ENCODE data around the gene GEMIN7. TPM values are rescaled to one million over a fixed set of nuclear protein-coding genes. Genes with fewer than 3 reads are reported as not detected.

GEMIN7 gene, protein sequence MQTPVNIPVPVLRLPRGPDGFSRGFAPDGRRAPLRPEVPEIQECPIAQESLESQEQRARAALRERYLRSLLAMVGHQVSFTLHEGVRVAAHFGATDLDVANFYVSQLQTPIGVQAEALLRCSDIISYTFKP
- 22.5 TPM for polyA plus RNA-seq (ENCODE audit: insufficient read length)
- long read RNA-seq, donor 1, transcript GEMIN7-202 (2 exons, 716 nt) = major isoform, 6 of 19 reads
- long read RNA-seq, donor 1, transcript GEMIN7-204 (3 exons, 576 nt) = minor isoform, 5 of 19 reads
- long read RNA-seq, donor 1, transcript GEMIN7-201 (3 exons, 1,657 nt) = minor isoform, 5 of 19 reads
- long read RNA-seq, donor 1, partial matches to known transcripts = 0 of 19 reads
- long read RNA-seq, donor 1, other reads (novel, unspliced or antisense) = 0 of 19 reads
- long read RNA-seq, donor 2, partial matches to known transcripts = 0 of 11 reads
- long read RNA-seq, donor 2, other reads (novel, unspliced or antisense) = 0 of 11 reads
- long read RNA-seq, donor 3, partial matches to known transcripts = 0 of 6 reads
- long read RNA-seq, donor 3, other reads (novel, unspliced or antisense) = 0 of 6 reads
- long read RNA-seq, donor 4, partial matches to known transcripts = 0 of 3 reads
- long read RNA-seq, donor 4, other reads (novel, unspliced or antisense) = 0 of 3 reads
- long read RNA-seq, donor 5, transcript GEMIN7-201 (3 exons, 1,657 nt) = major isoform, 6 of 18 reads
- long read RNA-seq, donor 5, transcript GEMIN7-203 (2 exons, 848 nt) = minor isoform, 5 of 18 reads
- long read RNA-seq, donor 5, partial matches to known transcripts = 0 of 18 reads
- long read RNA-seq, donor 5, other reads (novel, unspliced or antisense) = 0 of 18 reads
- long read RNA-seq, donor 6, transcript GEMIN7-203 (2 exons, 848 nt) = major isoform, 5 of 10 reads
- long read RNA-seq, donor 6, partial matches to known transcripts = 0 of 10 reads
- long read RNA-seq, donor 6, other reads (novel, unspliced or antisense) = 0 of 10 reads
- long read RNA-seq, donor 7, transcript GEMIN7-202 (2 exons, 716 nt) = major isoform, 5 of 12 reads
- long read RNA-seq, donor 7, partial matches to known transcripts = 0 of 12 reads
- long read RNA-seq, donor 7, other reads (novel, unspliced or antisense) = 0 of 12 reads
- long read RNA-seq, donor 8, partial matches to known transcripts = 0 of 4 reads
- long read RNA-seq, donor 8, other reads (novel, unspliced or antisense) = 0 of 4 reads

DNA sequence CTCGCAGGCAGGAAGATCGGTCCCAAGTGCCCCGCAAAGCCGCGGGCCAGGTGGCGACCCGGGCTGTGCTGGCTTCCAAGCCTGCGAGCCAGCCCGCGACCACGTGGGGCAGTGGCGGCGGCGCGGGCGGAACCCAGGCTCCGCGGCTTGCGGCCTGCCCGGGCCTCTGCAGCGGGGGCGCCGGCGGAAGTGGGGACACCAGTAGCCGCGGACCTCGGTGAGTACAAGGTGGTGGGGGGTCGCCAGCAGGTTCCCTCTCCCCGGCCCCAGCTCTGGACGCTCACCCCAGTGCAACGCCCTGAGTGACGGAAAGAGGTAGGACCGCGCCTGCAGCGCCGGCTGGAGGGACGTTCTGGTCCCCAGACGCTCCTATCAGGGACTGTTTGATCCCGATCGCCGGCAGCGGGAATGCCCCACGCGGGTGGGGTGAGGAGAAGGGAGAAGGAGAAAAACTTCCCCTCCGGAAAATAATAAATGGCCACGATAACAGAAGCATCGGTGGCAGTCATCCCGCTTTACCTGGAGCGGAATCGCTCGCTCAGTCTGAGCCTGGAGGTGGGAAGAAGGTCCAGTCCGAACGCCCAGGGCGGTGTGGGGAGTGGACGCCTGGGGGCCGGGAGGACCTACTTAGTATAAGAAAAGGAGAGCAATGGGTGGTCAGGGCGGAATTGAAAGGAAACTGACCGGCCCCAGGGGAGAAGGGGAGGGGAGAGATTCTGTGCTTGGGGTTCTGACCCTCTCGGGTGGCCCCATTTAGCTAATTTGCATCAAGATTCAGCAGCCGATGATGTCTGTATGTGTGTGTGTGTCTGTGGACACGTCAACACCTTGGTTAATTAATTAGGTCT is at the start of gene GEMIN7:
TSS of gene GEMIN7 (plus strand) at position 198 of the 848 bp plus-strand sequence. CDS start 10,855 bp downstream, outside the sequence.
- DNase-seq = peak; percentile 63

DNA sequence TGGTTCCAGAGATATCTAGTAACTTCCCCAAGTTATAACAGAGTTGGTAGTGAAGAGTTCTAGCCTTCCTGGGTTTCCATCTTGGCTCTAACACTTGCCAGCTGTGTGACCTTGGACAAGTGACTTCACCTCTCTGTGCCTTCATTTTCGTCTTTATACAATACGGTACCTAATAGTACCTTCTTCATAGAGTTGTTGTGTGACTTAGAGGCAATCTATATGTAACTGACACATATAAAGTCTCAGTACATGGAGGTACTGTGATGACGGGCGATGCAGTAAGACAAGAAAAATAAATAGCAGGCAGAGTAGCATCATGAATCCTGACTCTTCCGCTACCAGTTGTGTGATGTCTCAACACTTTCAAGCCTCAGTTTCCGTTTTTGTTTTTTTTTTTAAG is 48.2 kb upstream of the GEMIN7 start:
- no peak for DNase-seq

DNA sequence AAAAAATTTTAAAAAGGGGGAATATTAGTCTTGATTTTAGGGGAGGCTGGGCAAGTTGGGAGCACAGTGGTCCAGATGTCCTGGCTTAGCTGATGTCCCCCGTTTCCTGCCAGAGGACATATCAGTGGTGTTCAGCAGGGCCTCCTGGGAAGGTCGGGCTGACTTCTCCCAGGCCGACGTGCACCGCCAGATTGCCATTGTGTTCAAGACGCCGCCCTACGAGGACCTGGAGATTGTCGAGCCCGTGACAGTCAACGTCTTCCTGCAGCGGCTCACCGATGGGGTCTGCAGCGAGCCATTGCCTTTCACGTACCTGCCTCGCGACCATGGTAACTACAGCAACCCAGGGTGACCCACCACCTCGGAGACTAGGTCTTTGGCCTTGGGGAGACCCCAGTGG is 46.6 kb upstream of the GEMIN7 start:
- no peak for DNase-seq

DNA sequence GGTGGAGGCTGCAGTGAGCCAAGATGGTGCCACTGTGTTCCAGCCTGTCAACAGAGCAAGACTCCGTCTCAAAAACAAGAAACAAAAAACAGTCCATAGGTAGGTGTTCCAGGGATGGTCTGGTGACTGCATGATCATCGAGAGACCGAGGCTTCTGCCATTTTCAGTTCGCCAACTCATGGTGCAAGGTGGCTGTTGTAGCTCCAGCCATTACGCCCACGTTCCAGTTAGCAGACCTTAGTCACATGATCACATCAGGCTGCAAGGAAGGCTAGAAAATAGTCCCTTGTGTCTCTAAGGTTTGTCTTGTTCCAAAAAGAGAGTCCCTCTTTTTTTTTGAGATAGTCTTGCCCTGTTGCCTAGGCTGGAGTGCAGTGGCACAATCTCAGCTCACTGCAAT is 43.3 kb upstream of the GEMIN7 start:
- no peak for DNase-seq

DNA sequence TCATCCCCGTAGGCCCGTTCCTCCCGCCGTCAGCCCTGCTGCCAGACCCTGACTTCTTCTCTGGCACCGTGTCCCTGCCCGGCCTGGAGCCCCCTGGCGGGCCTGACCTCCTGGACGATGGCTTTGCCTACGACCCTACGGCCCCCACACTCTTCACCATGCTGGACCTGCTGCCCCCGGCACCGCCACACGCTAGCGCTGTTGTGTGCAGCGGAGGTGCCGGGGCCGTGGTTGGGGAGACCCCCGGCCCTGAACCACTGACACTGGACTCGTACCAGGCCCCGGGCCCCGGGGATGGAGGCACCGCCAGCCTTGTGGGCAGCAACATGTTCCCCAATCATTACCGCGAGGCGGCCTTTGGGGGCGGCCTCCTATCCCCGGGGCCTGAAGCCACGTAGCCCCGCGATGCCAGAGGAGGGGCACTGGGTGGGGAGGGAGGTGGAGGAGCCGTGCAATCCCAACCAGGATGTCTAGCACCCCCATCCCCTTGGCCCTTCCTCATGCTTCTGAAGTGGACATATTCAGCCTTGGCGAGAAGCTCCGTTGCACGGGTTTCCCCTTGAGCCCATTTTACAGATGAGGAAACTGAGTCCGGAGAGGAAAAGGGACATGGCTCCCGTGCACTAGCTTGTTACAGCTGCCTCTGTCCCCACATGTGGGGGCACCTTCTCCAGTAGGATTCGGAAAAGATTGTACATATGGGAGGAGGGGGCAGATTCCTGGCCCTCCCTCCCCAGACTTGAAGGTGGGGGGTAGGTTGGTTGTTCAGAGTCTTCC is 41.5 kb upstream of the GEMIN7 start:
- no peak for DNase-seq

DNA sequence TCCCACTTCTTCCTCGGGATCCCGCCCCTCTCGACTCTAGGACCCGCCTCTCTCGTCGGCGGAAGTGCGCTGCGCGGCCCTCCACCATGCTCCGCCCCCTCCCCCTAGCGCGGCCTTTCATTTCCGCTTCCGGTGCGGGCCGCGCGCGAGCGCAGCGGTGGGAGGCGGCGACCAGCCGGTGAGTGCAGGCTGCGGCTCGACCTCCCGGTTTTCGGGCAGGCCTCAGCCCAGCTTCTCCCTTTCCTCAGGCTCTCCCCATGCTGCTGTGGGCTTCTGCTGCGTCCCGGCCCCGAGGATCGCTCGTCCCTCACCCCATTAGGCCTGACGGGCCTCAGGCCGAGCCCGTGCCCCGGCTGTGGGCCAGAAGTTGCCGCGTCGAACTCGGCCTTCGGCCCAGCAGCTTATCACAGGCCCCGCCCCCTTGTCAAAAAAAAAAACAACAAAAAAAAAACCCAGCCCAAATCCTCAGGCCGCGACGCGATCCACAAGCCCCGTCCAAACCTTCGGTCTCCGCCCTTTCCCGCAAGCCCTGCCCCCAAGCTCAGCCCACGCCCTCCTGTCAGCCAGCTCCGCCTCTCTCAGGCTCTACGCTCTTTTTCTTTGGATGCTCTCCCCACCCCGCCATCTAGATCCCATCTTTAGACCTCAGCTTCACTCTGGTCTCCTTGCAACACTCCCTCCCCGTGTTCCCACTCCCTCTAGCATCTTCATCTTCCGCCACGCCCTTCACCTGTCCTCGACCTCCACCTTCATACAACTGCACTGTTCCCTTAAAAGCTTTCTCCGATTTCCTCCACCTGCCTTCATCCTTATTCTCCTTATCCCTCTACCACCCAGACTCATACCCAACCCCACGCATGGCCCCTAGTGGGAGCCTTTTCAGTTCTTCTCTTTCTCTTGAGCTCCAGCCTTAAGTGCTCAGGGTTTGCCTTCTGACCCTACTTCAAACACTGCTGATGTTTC is 39.8 kb upstream of the GEMIN7 start, which contains the start of gene CLASRP:
TSS of gene CLASRP (plus strand) at position 115 of the 963 bp plus-strand sequence. CDS start 1,168 bp downstream, outside the sequence.
- peak; percentile 90 for DNase-seq

DNA sequence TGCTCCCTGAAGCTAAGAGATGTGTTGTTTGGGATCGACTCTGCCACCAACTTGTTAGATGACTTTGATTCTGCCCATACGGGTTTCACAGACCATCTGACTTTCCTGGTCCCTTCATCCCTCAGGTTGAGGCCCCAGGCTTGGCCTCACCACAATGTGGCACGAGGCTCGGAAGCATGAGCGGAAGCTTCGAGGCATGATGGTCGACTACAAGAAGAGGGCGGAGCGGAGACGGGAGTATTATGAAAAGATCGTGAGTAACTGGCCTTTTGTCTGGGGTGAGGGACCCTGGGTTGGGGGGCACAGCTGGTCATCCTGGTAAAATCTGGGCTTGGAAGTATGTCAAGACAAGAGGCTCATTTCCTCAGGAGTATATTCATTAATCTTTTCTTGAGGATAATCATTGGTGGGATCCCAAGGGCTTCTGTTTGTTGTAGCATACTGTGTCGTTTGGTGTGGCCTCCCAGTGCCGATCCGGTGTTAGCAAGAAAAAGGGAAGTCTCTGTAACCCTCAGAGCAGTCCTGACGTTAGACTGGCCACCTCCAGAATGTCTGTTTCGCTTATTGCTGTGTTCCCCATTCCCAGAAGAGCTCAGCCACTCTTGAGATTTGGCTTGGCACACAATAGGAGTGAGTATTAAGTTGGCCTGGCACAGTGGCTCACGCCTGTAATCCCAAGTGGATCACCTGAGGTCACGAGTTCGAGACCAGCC is 38.8 kb upstream of the GEMIN7 start:
- DNase-seq = no peak

DNA sequence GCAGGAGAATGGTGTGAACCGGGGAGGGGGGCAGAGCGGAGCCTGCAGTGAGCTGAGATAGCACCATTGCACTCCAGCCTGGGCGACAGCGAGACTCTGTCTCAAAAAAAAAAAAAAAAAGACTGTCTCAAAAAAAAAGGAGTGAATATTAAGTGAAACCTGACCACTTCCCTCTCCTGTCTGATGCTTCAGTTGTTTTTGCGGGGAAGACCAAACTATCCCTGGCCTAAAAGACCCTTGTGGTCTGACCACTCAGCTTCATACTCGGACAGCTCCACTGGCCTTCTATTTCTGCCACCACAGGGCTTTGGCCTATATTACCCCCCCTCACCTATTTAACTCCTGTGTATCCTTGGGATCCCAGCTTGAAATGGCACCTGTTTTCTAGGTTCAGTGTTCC is 37.9 kb upstream of the GEMIN7 start:
- DNase-seq = no peak

DNA sequence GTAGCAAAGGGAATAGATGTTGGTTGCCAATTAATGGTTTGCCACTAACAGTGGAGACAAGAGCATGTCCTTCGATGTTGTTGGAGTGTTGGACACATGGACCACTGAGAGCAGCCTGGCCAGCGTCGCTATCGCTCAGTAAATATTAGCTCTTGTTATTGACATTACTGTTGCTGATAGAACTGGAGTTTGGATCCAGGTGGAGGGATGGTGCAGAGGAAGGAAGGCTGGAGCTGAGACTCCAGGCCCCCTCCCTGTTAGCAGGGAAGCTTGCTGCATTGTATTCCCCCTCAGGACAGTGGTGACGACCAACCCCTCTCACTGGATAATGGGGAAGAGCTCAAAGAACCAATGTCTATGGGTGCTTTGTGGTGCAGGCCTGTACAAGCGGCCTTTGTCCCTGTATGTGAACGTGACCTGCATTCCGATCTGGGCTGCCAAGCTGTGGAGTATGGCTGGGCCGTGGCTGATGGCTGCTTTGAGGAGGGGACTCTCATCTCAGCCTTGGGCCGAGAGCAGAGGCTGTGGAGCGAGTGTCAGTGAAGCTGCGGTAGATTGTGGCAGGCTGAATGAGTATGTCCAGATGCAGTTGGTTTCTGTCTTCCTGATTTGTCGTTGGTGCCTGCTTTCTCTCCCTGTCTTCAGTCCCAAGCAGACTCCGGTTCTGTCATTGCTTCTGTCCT is 33.2 kb upstream of the GEMIN7 start:
- no peak for DNase-seq

DNA sequence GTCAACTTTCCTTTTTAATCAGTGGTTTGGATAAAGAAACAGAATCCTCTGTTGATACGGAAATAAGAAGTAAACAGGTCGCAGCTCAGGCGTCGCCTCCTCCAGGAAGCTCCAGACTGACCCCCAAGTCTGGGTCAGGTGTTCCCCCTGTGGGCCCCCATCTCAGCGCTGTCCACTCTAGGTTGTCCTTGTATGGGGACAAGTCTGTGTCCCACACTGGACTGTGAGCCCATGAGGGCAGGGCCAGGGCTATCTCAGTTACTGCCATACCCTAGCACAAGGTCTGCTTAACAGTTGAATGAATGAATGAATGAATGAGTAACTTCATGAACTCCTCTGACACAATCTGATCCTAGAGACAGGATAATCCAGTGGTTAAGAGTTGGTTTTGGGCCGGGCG is 32.7 kb upstream of the GEMIN7 start:
- no peak for DNase-seq

DNA sequence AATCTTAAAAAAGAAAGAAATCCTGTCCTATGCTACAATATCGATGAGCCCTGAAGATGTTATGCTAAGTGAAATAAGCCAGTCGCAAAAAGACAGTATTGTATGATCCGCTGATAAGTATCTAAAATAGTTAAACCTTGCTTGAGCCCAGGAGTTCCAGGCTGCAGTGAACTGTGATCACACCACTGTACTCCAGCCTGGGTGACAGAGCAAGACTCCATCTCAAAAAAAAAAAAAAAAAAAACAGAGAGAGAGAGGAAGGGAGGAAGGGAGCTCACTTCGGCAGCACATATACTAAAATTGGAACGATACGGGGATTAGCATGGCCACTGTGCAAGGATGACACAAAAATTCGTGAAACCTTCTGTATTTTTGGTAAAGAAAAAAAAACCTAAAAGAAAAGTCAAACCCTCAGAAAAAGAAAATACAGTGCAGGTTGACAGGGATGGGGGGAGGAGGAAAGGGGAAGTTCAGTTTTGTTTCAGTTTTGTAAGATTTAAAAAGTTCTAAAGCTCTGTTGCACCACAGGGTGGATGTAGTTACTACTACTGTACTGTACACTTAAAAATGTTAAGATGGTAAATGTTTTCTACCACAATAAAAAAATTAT is 31.8 kb upstream of the GEMIN7 start:
- DNase-seq = no peak

DNA sequence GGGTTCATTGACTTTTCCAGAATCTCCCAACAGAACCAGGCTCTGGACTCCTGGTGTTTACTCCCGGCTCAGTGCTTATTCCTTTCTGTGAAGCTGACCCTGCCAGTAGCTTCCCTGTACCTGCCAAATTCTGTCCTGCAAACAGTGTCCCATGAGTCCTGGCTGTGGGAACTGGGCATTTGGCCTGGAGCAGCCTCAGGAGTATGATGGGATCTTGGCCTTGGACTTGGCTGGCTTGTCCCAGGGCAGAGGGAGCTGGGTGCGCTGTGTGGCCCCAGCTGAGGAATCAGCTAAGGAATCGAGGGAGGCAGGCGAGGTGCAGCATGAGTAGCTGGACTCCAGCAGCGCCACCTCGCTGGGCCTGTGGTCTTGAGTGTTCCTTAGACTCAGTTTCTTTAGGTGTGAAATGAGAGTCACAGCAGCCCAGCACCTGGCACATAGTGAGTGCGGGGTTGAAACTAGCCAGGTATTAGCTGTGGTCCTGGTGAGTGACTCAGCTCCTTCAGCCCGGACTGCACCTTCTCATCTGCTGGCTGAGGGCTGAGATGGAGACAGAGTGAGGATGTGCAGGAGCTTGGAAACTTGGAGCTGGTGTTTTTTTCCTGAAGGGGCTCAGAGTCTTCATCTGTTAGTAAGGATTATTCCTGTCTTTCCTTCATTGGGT is 29.9 kb upstream of the GEMIN7 start:
- DNase-seq = no peak

DNA sequence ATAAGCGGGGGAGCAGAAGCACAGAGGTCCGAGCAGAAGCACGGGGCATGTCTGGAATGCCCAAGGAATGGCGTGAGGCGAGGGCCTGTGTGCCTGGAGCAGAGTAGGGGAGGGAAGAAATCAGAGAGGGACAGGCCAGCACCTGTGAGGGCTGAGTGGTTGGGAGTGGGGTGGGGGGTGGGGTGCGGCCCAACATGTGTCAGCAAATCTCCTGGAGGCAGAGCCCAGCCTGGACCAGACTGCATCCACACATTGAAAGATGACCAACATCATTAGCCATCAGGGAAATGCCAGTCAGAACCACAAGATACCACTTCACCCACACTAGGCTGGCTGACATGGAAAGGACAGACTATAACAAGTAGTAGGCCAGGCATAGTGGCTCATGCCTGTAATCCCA is 29.0 kb upstream of the GEMIN7 start:
- no peak for DNase-seq

DNA sequence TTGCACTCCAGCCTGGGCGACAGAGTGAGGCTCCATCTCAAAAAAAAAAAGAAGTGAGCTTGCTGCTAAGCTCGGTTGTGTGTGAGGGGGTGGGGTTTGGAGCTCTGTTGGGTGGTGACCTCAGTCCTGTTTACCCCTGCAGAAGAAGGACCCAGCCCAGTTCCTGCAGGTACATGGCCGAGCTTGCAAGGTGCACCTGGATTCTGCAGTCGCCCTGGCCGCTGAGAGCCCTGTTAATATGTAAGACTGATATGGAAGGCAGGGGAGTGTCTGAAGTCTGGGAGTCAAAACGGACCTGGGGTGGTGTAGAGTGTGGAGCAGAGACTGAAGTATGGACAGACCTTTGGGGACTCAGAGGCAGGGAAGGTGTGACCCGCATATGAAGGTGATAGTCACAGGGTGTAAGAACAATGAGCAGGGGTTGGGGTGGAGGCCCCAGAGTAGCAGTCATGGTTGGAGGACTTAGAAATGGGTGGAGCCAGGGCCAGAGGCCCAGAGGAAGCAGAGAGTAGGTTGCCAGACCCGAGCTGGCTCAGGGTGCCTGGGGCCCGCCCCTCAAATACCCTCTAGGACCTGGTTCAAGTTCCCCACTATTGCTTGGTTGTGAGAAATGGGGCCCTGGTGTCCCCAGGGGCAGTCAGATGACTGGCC is 27.0 kb upstream of the GEMIN7 start:
- DNase-seq = no peak

DNA sequence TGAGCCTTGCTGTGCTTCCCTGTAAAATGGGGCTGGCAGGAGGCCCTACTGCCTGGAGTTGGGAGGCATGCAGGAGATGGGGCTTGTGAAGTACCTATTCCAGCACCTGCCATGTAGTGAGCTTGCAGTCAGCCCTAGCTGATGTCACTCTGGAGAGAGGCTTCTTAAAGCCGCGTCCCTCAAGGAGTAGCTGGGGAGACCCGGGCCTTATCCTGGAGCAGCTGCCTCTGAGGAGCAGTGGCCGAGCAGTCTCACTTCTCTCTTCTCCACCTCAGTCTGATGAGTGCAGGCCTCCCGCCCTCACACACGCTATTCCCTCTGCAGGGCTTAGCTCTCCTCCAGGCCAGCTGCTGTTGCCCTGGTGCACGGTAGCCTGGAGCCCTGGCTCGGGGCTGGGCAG is 22.2 kb upstream of the GEMIN7 start:
- DNase-seq = no peak

DNA sequence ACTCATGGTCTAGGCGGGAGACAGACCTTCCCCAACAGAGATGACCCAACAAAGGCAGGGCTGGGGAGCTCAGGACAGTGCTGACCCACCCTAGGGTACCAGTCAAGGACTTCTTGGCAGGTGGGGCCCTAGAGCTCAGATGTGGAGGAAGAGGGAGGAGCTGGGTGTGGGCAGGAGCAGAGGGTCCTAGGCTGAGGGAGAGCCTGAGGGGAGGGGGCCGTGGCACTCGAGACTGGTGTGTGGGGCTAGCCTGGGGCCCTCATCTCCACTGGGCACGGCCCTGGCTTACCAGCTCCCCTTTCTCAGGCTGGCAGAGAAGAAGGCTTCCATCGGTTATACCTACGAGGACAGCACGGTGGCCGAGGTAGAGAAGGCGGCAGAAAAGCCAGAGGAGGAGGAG is 21.6 kb upstream of the GEMIN7 start:
- no peak for DNase-seq

Data from left kidney (tissue), 8 donors.